ENCODE results near the gene GPRIN2. TPM values are rescaled to one million over a fixed set of nuclear protein-coding genes. Genes with fewer than 3 reads are reported as not detected.
"Not testable (repeated sequence)": the region's sequence is repeated elsewhere in the genome, so short reads cannot be mapped to it uniquely, and the experiment has no call there.

The GPRIN2 gene
- total and polyA plus RNA-seq, 2 of the 8 experiments (the other 6 are each of a cell fraction or from before 2014, with no cell fraction given) = 14.3 to 18.6 TPM

- H3K14ac ChIP-seq (ENCODE audit: insufficient read length); H4K20me1 ChIP-seq (replicated peaks in 1 of 2; ENCODE audit: control insufficient read depth in 1 of 2, insufficient read depth in 2 of 2, low read length in 2 of 2); H3K36me3 ChIP-seq (ENCODE audit: control insufficient read depth in 2 of 4, insufficient read depth in 4 of 4, low read length in 3 of 4); H2AFZ ChIP-seq (ENCODE audit: low read length); H3K79me1 ChIP-seq (ENCODE audit: low read depth, low read length); H4K91ac ChIP-seq (replicated peaks; ENCODE audit: insufficient read length, low read length); H2BK120ac ChIP-seq (replicated peaks; ENCODE audit: low read depth, low read length); H2BK5ac ChIP-seq (ENCODE audit: low read depth, low read length); H3K79me2 ChIP-seq (ENCODE audit: control insufficient read depth in 1 of 2, insufficient read depth in 2 of 2, low read length in 2 of 2); H2BK12ac ChIP-seq (ENCODE audit: low read depth, low read length); H3K18ac ChIP-seq (ENCODE audit: extremely low read depth, low read length); H4K8ac ChIP-seq (ENCODE audit: extremely low read depth, insufficient read depth, low read length); H3K23me2 ChIP-seq (ENCODE audit: low read depth, low read length); H3K23ac ChIP-seq (ENCODE audit: insufficient read length); H2BK15ac ChIP-seq (ENCODE audit: low read length); DNase-seq (ENCODE audit: low read depth in 1 of 2, low spot score in 2 of 2); H3K27ac ChIP-seq (ENCODE audit: low read depth, low read length); H4K5ac ChIP-seq (ENCODE audit: insufficient read length, low read depth, low read length); H3K56ac ChIP-seq (replicated peaks; ENCODE audit: insufficient read length, low read depth, low read length); H3K4me2 ChIP-seq (ENCODE audit: insufficient read depth in 1 of 2, low read depth in 2 of 2, low read length in 2 of 2); POLR2A ChIA-PET (ENCODE audit: partially characterized antibody); FAIRE-seq; H3K9ac ChIP-seq (replicated peaks in 1 of 4; ENCODE audit: extremely low read depth in 1 of 4, low read depth in 3 of 4, low read length in 3 of 4); H3K4me1 ChIP-seq (replicated peaks in 1 of 4; ENCODE audit: control insufficient read depth in 3 of 4, insufficient read depth in 4 of 4, low read length in 3 of 4); H2BK20ac ChIP-seq (ENCODE audit: low read length); H2AK5ac ChIP-seq (ENCODE audit: low read depth, low read length); H3K4me3 ChIP-seq (ENCODE audit: extremely low read depth in 1 of 4, insufficient read depth in 2 of 4, low read depth in 3 of 4, low read length in 4 of 4); H3K9me3 ChIP-seq (ENCODE audit: insufficient read depth in 2 of 2, low read depth in 1 of 2, low read length in 1 of 2); CTCF ChIA-PET (ENCODE audit: partially characterized antibody); H3K27me3 ChIP-seq (replicated peaks in 1 of 4; ENCODE audit: control insufficient read depth in 3 of 4, extremely low read depth in 1 of 4, insufficient read depth in 3 of 4, low read length in 3 of 4); H3K4ac ChIP-seq (replicated peaks; ENCODE audit: insufficient read length, low read depth, low read length): not testable (repeated sequence)
- no CpG with 5 or more reads among the region's 13 CpGs for WGBS, 2 experiments (ENCODE audit: extremely low coverage in 1 of 2, insufficient coverage in 1 of 2, insufficient read length in 1 of 2, insufficient replicate concordance in 2 of 2, low coverage in 1 of 2, low lambda C conversion rate in 2 of 2, missing lambda C conversion rate in 1 of 2)
These were observed 28.8 kb upstream of the GPRIN2 start for GRCh38 chr10:46585246-46585645.

- H3K36me3 ChIP-seq (ENCODE audit: control insufficient read depth in 2 of 4, insufficient read depth in 4 of 4, low read length in 3 of 4); H3K14ac ChIP-seq (ENCODE audit: insufficient read length); H4K5ac ChIP-seq (ENCODE audit: insufficient read length, low read depth, low read length); H2AK5ac ChIP-seq (ENCODE audit: low read depth, low read length); H3K79me2 ChIP-seq (ENCODE audit: control insufficient read depth in 1 of 2, insufficient read depth in 2 of 2, low read length in 2 of 2); H4K91ac ChIP-seq (replicated peaks; ENCODE audit: insufficient read length, low read length); H2AFZ ChIP-seq (ENCODE audit: low read length); H3K27me3 ChIP-seq (replicated peaks in 1 of 4; ENCODE audit: control insufficient read depth in 3 of 4, extremely low read depth in 1 of 4, insufficient read depth in 3 of 4, low read length in 3 of 4); FAIRE-seq; DNase-seq (ENCODE audit: low read depth in 1 of 2, low spot score in 2 of 2); H2BK5ac ChIP-seq (ENCODE audit: low read depth, low read length); H2BK15ac ChIP-seq (ENCODE audit: low read length); CTCF ChIA-PET (ENCODE audit: partially characterized antibody); H3K23ac ChIP-seq (ENCODE audit: insufficient read length); H3K4me3 ChIP-seq (ENCODE audit: extremely low read depth in 1 of 4, insufficient read depth in 2 of 4, low read depth in 3 of 4, low read length in 4 of 4); H3K4ac ChIP-seq (replicated peaks; ENCODE audit: insufficient read length, low read depth, low read length); H3K9me3 ChIP-seq (ENCODE audit: insufficient read depth in 2 of 2, low read depth in 1 of 2, low read length in 1 of 2); H3K4me1 ChIP-seq (replicated peaks in 1 of 4; ENCODE audit: control insufficient read depth in 3 of 4, insufficient read depth in 4 of 4, low read length in 3 of 4); H2BK12ac ChIP-seq (ENCODE audit: low read depth, low read length); H4K8ac ChIP-seq (ENCODE audit: extremely low read depth, insufficient read depth, low read length); H3K9ac ChIP-seq (replicated peaks in 1 of 4; ENCODE audit: extremely low read depth in 1 of 4, low read depth in 3 of 4, low read length in 3 of 4); H2BK120ac ChIP-seq (replicated peaks; ENCODE audit: low read depth, low read length); H3K23me2 ChIP-seq (ENCODE audit: low read depth, low read length); H3K27ac ChIP-seq (ENCODE audit: low read depth, low read length); POLR2A ChIA-PET (ENCODE audit: partially characterized antibody); H2BK20ac ChIP-seq (ENCODE audit: low read length); H4K20me1 ChIP-seq (replicated peaks in 1 of 2; ENCODE audit: control insufficient read depth in 1 of 2, insufficient read depth in 2 of 2, low read length in 2 of 2); H3K18ac ChIP-seq (ENCODE audit: extremely low read depth, low read length); H3K4me2 ChIP-seq (ENCODE audit: insufficient read depth in 1 of 2, low read depth in 2 of 2, low read length in 2 of 2); H3K79me1 ChIP-seq (ENCODE audit: low read depth, low read length); H3K56ac ChIP-seq (replicated peaks; ENCODE audit: insufficient read length, low read depth, low read length): not testable (repeated sequence)
- WGBS, 2 experiments (ENCODE audit: extremely low coverage in 1 of 2, insufficient coverage in 1 of 2, insufficient read length in 1 of 2, insufficient replicate concordance in 2 of 2, low coverage in 1 of 2, low lambda C conversion rate in 2 of 2, missing lambda C conversion rate in 1 of 2) = 94% methylated on average over 5 of the region's 11 CpGs; no CpG with 5 or more reads in 1 of the 2 experiments
These were observed 27.7 kb upstream of the GPRIN2 start for GRCh38 chr10:46584196-46584595.
